Esophagus squamous epithelium (tissue), 4 donors: ENCODE results near the gene KIAA1143.
A peak's percentile ranks its signal among the peaks of the same experiment; 100 is the strongest.

Experiments
- CTCF ChIP-seq, 6 experiments: fragments of 450-650 bp in 4 of 6; fragments of 200-600 bp in 2 of 6; sonication (generic) in 2 of 6; IDR thresholded peaks; one replicate each; pipeline ENCODE4 v1.5.1; 2016 to 2019; ENCODE audit warnings: antibody characterized with exemption in 6 of 6, mild to moderate bottlenecking in 4 of 6, moderate library complexity in 4 of 6
- POLR2A ChIP-seq, 4 donors: fragments of 450-650 bp; IDR thresholded peaks; one replicate each; pipeline ENCODE4 v1.6.1; 2017; ENCODE audit warnings: antibody characterized with exemption in 4 of 4, mild to moderate bottlenecking in 4 of 4, moderate library complexity in 3 of 4

DNA sequence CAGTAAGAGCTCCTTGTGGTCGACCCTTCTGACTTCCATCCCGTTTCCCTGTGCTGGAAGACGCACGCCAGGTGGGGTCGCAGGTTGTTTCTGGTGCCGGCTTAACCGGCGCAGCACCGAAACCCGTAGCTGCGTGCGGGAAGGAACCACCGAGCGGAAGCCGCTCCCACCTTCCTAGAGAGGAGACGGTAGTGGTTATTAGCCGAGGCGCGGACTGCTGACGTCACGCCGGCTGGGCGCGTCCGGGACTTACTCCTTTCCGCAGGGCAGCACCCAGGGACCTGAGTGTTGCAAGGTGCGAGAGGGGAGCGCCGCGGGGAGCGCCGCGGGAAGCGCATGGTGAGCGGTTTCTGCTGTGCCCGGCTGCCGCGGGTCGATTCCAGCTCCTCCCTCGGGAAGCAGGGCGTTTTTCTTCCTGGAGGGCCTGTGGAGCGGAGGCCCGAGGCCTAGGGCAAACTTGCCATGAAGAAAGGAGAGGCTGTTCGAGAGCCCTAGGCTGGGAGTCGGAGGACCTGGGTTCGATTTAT lies 32.0 kb downstream of the KIAA1143 start, which contains the start of gene ZNF501:
- TF ChIP-seq POLR2A (IDR thresholded peaks at IDR 0.05) (peak in 2 of 4 donors; percentile 17 to 49), CTCF (IDR thresholded peaks at IDR 0.05) (peak in 1 of 6 experiments; percentile 21)
